T-helper 2 cell treated with Interferon-gamma antibody and Interleukin-4, amounts not matched to agents 100 ng/mL and 5 ng/mL, for 36 hours (primary cell): ENCODE results near the gene TRPV6. TPM values are rescaled to one million over a fixed set of nuclear protein-coding genes. Genes with fewer than 3 reads are reported as not detected.

ENCODE experiments used
- intact Hi-C: fragments of 100-400 bp; cut with micrococcal nuclease; formaldehyde crosslinking; loops from one replicate; pipeline ENCODE4 v1.15.1; 2023
- total RNA-seq: library from RNA; stranded (reverse); gene quantifications from 2 replicates; pipeline ENCODE4 v1.2.3, GENCODE V29; 2022

TRPV6 gene
- not detected in 2 replicates for total RNA-seq

GRCh38 chr7:142885311-142886230 is at the start of gene TRPV6:
Gene TRPV6 (minus strand): TSS chr7:142885745.
- intact Hi-C loops = no loop called here

GRCh38 chr7:142934056-142934455 is 48.5 kb upstream of the TRPV6 start:
- intact Hi-C loops = no loop called here

- intact Hi-C loops = no loop called here
These were observed 48.1 kb upstream of the TRPV6 start, which contains the start of gene TRPV5 for GRCh38 chr7:142933624-142934023. Gene TRPV5 (minus strand): TSS chr7:142933746. CDS start chr7:142933459, 287 bp downstream.

- intact Hi-C loops = no loop called here
These were observed 47.5 kb upstream of the TRPV6 start for GRCh38 chr7:142933092-142933475.

- intact Hi-C loops = no loop called here
These were observed 47.0 kb upstream of the TRPV6 start for GRCh38 chr7:142932386-142933091.

- intact Hi-C loops = no loop called here
These were observed 44.7 kb upstream of the TRPV6 start for GRCh38 chr7:142930126-142930730.

- intact Hi-C loops = no loop called here
These were observed 42.4 kb upstream of the TRPV6 start for GRCh38 chr7:142927949-142928348.

GRCh38 chr7:142927085-142927745 is 41.7 kb upstream of the TRPV6 start:
- intact Hi-C loops = no loop called here

GRCh38 chr7:142925413-142925812 is 39.9 kb upstream of the TRPV6 start:
- intact Hi-C loops = no loop called here

GRCh38 chr7:142923391-142923790 is 37.8 kb upstream of the TRPV6 start:
- intact Hi-C loops = no loop called here

- intact Hi-C loops = no loop called here
These were observed 34.1 kb upstream of the TRPV6 start for GRCh38 chr7:142919656-142920055.

- intact Hi-C loops = no loop called here
These were observed 33.4 kb upstream of the TRPV6 start for GRCh38 chr7:142918901-142919300.

GRCh38 chr7:142917447-142917846 is 31.9 kb upstream of the TRPV6 start:
- intact Hi-C loops = no loop called here

GRCh38 chr7:142916508-142916907 is 31.0 kb upstream of the TRPV6 start:
- intact Hi-C loops = no loop called here

- intact Hi-C loops = no loop called here
These were observed 29.8 kb upstream of the TRPV6 start for GRCh38 chr7:142915315-142915714.

GRCh38 chr7:142914121-142914520 is 28.6 kb upstream of the TRPV6 start:
- intact Hi-C loops = no loop called here

GRCh38 chr7:142913566-142913965 is 28.0 kb upstream of the TRPV6 start:
- intact Hi-C loops = no loop called here

- intact Hi-C loops = no loop called here
These were observed 27.5 kb upstream of the TRPV6 start for GRCh38 chr7:142913051-142913450.

GRCh38 chr7:142910481-142910880 is 24.9 kb upstream of the TRPV6 start:
- intact Hi-C loops = no loop called here

- intact Hi-C loops = no loop called here
These were observed 24.5 kb upstream of the TRPV6 start for GRCh38 chr7:142910031-142910433.
